Measurements from ENCODE around the gene PARP14. TPM values are rescaled to one million over a fixed set of nuclear protein-coding genes. Genes with fewer than 3 reads are reported as not detected.
A peak's percentile ranks its signal among the peaks of the same experiment; 100 is the strongest.
"Not testable (repeated sequence)": the region's sequence is repeated elsewhere in the genome, so short reads cannot be mapped to it uniquely, and the experiment has no call there.

PARP14 gene
- total RNA-seq, 1 donor from 2014 or later = 68.6 TPM

DNA sequence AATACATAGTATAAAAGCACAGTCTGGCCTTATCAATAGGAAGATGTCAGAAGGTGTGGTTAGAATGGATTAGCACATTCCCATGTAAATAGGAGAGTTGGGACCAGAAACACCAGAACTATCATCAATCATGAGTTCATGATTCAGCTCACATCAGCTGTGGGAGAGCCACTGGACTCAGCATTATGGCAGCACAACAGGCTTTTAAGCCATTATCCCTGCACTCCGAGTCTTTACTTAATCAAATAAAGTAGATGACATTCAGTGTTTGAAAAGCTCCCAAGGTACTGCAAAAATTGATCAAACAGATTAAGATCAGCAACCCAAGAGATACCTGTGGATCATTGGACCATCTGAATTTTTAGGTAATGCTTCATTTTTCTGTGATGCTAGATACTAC, 24.7 kb downstream of the PARP14 start:
- H3K9me3 Mint-ChIP-seq = no peaks in the 10 kb centered on the region
- no peak for DNase-seq (ENCODE audit: low spot score)
- intact Hi-C loops (cut with micrococcal nuclease) = no loop called here
- no peaks in the 10 kb centered on the region for H3K27me3 Mint-ChIP-seq (ENCODE audit: insufficient read depth)
- H3K4me3 Mint-ChIP-seq = no peak overlapping the region
- peaks cover 64% of the 10 kb centered on the region for H3K36me3 Mint-ChIP-seq (ENCODE audit: low read depth)
- no peak overlapping the region for H3K27ac Mint-ChIP-seq
- peaks cover 37% of the 10 kb centered on the region for H3K4me1 Mint-ChIP-seq (ENCODE audit: low read depth)

- H3K27me3 Mint-ChIP-seq (ENCODE audit: insufficient read depth); intact Hi-C loops (cut with micrococcal nuclease); DNase-seq (ENCODE audit: low spot score); H3K9me3 Mint-ChIP-seq: not testable (repeated sequence)
- H3K27ac Mint-ChIP-seq = peak overlapping the region; percentile 79
- peak overlapping the region; percentile 32 for H3K4me3 Mint-ChIP-seq
- peaks cover 74% of the 10 kb centered on the region for H3K36me3 Mint-ChIP-seq (ENCODE audit: low read depth)
- H3K4me1 Mint-ChIP-seq (ENCODE audit: low read depth) = peaks cover 50% of the 10 kb centered on the region
Measured at GRCh38 chr3:122710616-122711251, 30.1 kb downstream of the PARP14 start.

DNA sequence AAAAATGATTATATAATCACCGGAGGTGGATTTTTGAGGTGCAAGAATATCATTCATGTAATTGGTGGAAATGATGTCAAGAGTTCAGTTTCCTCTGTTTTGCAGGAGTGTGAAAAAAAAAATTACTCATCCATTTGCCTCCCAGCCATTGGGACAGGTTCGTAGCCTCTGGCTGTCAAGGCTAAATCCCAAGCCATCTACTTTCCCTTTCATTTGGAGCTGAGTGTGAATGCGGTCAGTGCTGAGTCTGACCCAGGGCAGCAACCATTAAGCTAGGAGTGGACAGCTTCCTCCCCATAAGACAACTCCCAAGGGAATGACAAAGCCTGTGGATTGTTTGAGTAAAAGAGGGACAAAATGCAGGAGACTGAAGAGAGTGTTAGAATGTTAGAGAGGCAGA, 33.6 kb downstream of the PARP14 start:
- Mint-ChIP-seq H3K27ac (no peak overlapping the region), H3K9me3 (no peaks in the 10 kb centered on the region), H3K4me3 (no peak overlapping the region), H3K36me3 (ENCODE audit: low read depth) (peaks cover 75% of the 10 kb centered on the region), H3K4me1 (ENCODE audit: low read depth) (peaks cover 37% of the 10 kb centered on the region), H3K27me3 (ENCODE audit: insufficient read depth) (no peaks in the 10 kb centered on the region)
- intact Hi-C loops (cut with micrococcal nuclease) = no loop called here
- DNase-seq (ENCODE audit: low spot score) = no peak

GRCh38 chr3:122716667-122717066, 36.0 kb downstream of the PARP14 start:
- H3K36me3 Mint-ChIP-seq (ENCODE audit: low read depth) = peaks cover 68% of the 10 kb centered on the region
- H3K4me3 Mint-ChIP-seq = no peak overlapping the region
- no peak overlapping the region for H3K27ac Mint-ChIP-seq
- H3K27me3 Mint-ChIP-seq (ENCODE audit: insufficient read depth) = no peaks in the 10 kb centered on the region
- no peak for DNase-seq (ENCODE audit: low spot score)
- H3K4me1 Mint-ChIP-seq (ENCODE audit: low read depth) = peaks cover 13% of the 10 kb centered on the region
- H3K9me3 Mint-ChIP-seq = no peaks in the 10 kb centered on the region
- intact Hi-C loops (cut with micrococcal nuclease) = no loop called here

DNA sequence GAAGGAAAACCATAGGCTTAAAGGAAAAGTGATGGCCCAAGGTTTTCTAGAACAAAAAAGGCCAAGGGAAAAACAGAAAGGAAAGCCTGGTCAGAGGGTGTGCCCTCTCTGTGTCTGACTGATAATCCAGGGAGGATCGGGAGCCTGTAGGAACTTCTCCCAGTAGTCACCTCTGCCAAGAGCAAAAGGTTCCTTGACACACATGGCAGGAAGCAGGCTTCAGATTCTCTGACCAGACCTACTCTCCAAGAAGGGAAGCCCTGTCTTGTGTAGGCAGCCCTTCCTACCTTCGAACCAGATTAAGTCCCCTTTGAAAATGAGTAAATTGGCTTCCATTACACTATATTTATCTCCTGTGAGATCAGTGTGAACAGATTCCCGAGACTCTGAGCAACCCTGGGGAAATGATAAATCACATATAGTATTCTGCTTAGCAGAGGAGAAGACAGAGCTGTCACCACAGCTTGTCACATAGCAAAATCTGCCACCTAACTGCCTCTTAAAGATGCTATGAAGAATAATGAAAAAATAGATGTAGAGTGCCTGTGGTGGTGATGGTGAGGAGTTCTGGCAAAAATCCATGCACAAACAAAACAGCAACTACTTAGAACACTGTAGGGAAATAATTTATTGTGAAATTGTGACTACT, 38.8 kb downstream of the PARP14 start:
- Mint-ChIP-seq H3K27ac (no peak overlapping the region), H3K36me3 (ENCODE audit: low read depth) (peaks cover 65% of the 10 kb centered on the region), H3K4me3 (no peak overlapping the region), H3K27me3 (ENCODE audit: insufficient read depth) (no peaks in the 10 kb centered on the region), H3K9me3 (no peaks in the 10 kb centered on the region), H3K4me1 (ENCODE audit: low read depth) (no peaks in the 10 kb centered on the region)
- no peak for DNase-seq (ENCODE audit: low spot score)
- intact Hi-C loops (cut with micrococcal nuclease) = no loop called here

- peaks cover 61% of the 10 kb centered on the region for H3K36me3 Mint-ChIP-seq (ENCODE audit: low read depth)
- intact Hi-C loops (cut with micrococcal nuclease) = no loop called here
- H3K4me3 Mint-ChIP-seq = no peak overlapping the region
- H3K4me1 Mint-ChIP-seq (ENCODE audit: low read depth) = no peaks in the 10 kb centered on the region
- H3K27me3 Mint-ChIP-seq (ENCODE audit: insufficient read depth) = no peaks in the 10 kb centered on the region
- no peak overlapping the region for H3K27ac Mint-ChIP-seq
- H3K9me3 Mint-ChIP-seq = no peaks in the 10 kb centered on the region
- no peak for DNase-seq (ENCODE audit: low spot score)
Measured at GRCh38 chr3:122725106-122725505, 44.5 kb downstream of the PARP14 start.

- no peak overlapping the region for H3K27ac Mint-ChIP-seq
- H3K27me3 Mint-ChIP-seq (ENCODE audit: insufficient read depth) = no peaks in the 10 kb centered on the region
- intact Hi-C loops (cut with micrococcal nuclease) = no loop called here
- no peaks in the 10 kb centered on the region for H3K9me3 Mint-ChIP-seq
- peaks cover 63% of the 10 kb centered on the region for H3K36me3 Mint-ChIP-seq (ENCODE audit: low read depth)
- no peak for DNase-seq (ENCODE audit: low spot score)
- H3K4me1 Mint-ChIP-seq (ENCODE audit: low read depth) = no peaks in the 10 kb centered on the region
- no peak overlapping the region for H3K4me3 Mint-ChIP-seq
Measured at GRCh38 chr3:122727294-122727693, 46.7 kb downstream of the PARP14 start.

- Mint-ChIP-seq H3K4me1 (ENCODE audit: low read depth) (no peaks in the 10 kb centered on the region), H3K9me3 (no peaks in the 10 kb centered on the region), H3K4me3 (no peak overlapping the region), H3K36me3 (ENCODE audit: low read depth) (peaks cover 58% of the 10 kb centered on the region), H3K27me3 (ENCODE audit: insufficient read depth) (no peaks in the 10 kb centered on the region), H3K27ac (no peak overlapping the region)
- no peak for DNase-seq (ENCODE audit: low spot score)
- intact Hi-C loops (cut with micrococcal nuclease) = no loop called here
Measured at GRCh38 chr3:122727766-122728165, 47.1 kb downstream of the PARP14 start.

DNA sequence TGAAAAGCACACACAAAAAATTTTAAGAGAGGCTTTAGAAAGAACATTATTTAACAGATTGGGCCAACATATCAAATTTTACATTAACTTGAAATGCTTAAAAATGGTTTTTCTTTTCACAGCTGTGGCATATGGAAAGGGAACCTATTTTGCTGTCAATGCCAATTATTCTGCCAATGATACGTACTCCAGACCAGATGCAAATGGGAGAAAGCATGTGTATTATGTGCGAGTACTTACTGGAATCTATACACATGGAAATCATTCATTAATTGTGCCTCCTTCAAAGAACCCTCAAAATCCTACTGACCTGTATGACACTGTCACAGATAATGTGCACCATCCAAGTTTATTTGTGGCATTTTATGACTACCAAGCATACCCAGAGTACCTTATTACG, 47.5 kb downstream of the PARP14 start:
- Mint-ChIP-seq H3K4me3 (no peak overlapping the region), H3K36me3 (ENCODE audit: low read depth) (peaks cover 56% of the 10 kb centered on the region), H3K9me3 (no peaks in the 10 kb centered on the region), H3K27ac (no peak overlapping the region), H3K4me1 (ENCODE audit: low read depth) (no peaks in the 10 kb centered on the region), H3K27me3 (ENCODE audit: insufficient read depth) (no peaks in the 10 kb centered on the region)
- DNase-seq (ENCODE audit: low spot score) = no peak
- intact Hi-C loops (cut with micrococcal nuclease) = no loop called here

GRCh38 chr3:122728756-122729514, 48.3 kb downstream of the PARP14 start:
- H3K9me3 Mint-ChIP-seq = peaks cover 4% of the 10 kb centered on the region
- peaks cover 53% of the 10 kb centered on the region for H3K36me3 Mint-ChIP-seq (ENCODE audit: low read depth)
- no peak overlapping the region for H3K4me3 Mint-ChIP-seq
- H3K27me3 Mint-ChIP-seq (ENCODE audit: insufficient read depth) = no peaks in the 10 kb centered on the region
- intact Hi-C loops (cut with micrococcal nuclease) = no loop called here
- H3K27ac Mint-ChIP-seq = no peak overlapping the region
- no peak for DNase-seq (ENCODE audit: low spot score)
- H3K4me1 Mint-ChIP-seq (ENCODE audit: low read depth) = no peaks in the 10 kb centered on the region

GRCh38 chr3:122730240-122730639, 49.6 kb downstream of the PARP14 start:
- no peak for DNase-seq (ENCODE audit: low spot score)
- Mint-ChIP-seq H3K27me3 (ENCODE audit: insufficient read depth) (no peaks in the 10 kb centered on the region), H3K27ac (no peak overlapping the region), H3K9me3 (peaks cover 6% of the 10 kb centered on the region), H3K36me3 (ENCODE audit: low read depth) (peaks cover 51% of the 10 kb centered on the region), H3K4me3 (no peak overlapping the region), H3K4me1 (ENCODE audit: low read depth) (no peaks in the 10 kb centered on the region)
- intact Hi-C loops (cut with micrococcal nuclease) = no loop called here

DNA sequence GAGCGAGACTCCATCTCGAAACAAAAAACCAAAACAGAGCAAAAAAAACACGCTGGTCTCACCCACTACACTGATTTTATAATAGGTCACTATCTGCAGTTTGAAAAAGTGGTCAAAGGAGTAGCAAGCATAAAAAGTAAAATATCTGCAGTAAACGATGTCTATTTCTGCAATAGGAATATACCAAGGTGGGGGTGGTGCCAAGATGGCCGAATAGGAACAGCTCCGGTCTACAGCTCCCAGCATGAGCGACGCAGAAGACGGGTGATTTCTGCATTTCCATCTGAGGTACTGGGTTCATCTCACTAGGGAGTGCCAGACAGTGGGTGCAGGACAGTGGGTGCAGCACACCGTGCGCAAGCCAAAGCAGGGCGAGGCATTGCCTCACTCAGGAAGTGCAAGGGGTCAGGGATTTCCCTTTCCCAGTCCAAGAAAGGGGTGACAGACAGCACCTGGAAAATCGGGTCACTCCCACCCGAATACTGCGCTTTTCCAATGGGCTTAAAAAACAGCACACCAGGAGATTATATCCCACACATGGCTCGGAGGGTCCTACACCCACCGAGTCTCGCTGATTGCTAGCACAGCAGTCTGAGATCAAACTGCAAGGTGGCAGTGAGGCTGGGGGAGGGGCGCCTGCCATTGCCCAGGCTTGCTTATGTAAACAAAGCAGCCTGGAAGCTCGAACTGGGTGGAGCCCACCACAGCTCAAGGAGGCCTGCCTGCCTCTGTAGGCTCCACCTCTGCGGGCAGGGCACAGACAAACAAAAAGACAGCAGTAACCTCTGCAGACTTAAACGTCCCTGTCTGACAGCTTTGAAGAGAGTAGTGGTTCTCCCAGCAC, 52.3 kb downstream of the PARP14 start:
- H3K9me3 Mint-ChIP-seq; intact Hi-C loops (cut with micrococcal nuclease); H3K4me1 Mint-ChIP-seq (ENCODE audit: low read depth); H3K27ac Mint-ChIP-seq; H3K27me3 Mint-ChIP-seq (ENCODE audit: insufficient read depth); DNase-seq (ENCODE audit: low spot score); H3K4me3 Mint-ChIP-seq: not testable (repeated sequence)
- H3K36me3 Mint-ChIP-seq (ENCODE audit: low read depth) = peaks cover 35% of the 10 kb centered on the region

Measured in activated T-helper 1 cell treated with anti-CD3 and anti-CD28 coated beads, Interleukin-12 subunit alpha, Interleukin-12 subunit beta, Interleukin-2, Interleukin-4 antibody, amounts not matched to agents 30 ng/mL and 10 ng/mL and 1 ng/mL, durations not matched to agents 14 hours and 24 hours and 36 hours (primary cell).